ENCODE data around the gene PLEKHM3.

The PLEKHM3 gene

GRCh38 chr2:207991944-207992343 is 33.4 kb downstream of the PLEKHM3 start:
- DNase-seq: no peak

- no peak for DNase-seq
Measured at GRCh38 chr2:207990784-207991183, 34.5 kb downstream of the PLEKHM3 start.

- DNase-seq: no peak
Measured at GRCh38 chr2:207988975-207989374, 36.4 kb downstream of the PLEKHM3 start.

DNA sequence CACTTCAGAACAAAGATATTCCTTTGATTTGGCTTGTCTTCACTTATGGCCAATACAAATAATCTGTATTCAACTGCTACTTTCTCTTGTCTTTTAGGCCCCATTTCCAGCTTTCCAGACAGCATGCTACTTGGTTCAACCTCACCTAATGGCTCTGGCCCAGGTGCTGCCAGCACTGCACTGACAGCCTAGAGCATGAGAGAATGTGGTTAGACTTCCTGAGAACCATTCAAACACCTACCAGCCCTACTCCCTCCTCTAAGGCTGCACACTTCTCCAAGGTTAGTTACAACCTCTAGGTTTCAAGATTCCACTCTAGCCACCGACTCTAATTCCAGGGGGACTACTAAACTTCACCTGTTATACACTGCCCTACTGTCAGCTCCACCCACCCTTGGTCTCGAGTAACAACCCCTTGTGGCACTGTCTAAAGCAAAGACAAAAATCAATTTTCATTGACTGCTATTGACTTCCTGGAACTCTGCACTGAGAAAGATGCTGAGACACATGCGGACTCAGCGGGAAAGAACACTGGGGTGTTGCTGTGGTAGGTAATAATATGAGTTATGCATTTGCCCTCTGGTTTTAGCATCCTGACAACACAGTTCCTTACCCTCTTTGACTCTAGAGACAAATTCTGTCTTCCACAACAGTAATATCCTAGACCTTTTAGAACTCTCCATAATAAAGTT is 38.2 kb downstream of the PLEKHM3 start:
- DNase-seq: no peak

GRCh38 chr2:207984765-207985480 is 40.4 kb downstream of the PLEKHM3 start:
- DNase-seq: no peak

GRCh38 chr2:207983641-207984042 is 41.7 kb downstream of the PLEKHM3 start:
- DNase-seq: no peak

DNA sequence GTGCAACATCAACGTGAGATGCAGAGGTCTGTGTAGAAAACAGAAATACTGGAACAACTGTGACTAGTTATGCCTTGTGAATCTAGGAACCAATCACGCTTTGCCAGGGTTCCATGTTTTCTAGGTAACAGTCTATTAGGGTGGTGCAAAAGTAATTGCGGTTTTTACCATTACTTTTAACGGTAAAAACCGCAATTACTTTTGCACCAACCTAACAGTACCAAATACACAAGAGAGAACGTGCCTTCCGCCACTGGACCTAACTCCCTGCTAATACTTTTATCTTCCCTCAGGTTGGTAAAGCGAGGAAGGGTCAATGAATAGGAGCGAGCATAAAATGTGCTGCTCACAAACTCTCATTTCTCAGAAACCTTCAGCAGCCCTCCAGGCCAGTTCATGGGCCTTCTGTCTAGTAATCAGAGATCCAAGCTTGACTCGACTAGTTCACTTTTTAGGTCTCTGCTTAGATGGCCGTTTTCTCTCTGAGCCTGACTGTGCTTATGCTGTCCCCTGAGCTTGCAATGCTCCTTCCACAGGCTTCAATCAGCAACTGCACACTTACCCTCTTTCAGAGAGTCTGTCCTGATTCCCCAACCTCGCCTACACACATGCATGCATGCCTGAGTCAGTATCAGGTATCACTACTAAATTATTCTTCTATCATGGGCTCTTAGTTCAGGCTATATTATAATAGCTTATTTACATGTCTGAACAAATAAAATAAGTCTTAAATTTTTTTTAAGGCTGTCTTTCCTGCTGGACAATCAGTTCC is 47.0 kb downstream of the PLEKHM3 start:
- DNase-seq: no peak

- DNase-seq: no peak
Measured at GRCh38 chr2:207975921-207976320, 49.4 kb downstream of the PLEKHM3 start.

DNA sequence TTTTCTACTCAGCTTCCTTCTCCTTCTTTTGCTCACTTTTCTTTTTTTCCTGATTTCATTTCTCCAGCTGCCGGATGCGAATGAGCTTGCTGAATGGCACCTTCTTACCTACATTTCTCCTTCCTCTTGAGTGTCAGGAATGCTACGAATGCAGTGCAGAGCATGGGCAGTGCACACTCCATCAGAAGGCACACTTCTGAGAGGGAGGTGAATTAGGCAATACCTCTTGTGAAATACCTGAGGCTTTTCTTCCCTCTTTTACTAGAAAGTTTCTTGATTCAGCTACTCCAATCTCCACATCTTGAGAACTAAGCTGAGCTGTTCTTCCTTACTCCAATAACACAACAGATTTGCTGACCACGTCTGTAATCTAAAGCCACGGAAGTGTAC is 51.1 kb downstream of the PLEKHM3 start:
- DNase-seq: no peak

DNA sequence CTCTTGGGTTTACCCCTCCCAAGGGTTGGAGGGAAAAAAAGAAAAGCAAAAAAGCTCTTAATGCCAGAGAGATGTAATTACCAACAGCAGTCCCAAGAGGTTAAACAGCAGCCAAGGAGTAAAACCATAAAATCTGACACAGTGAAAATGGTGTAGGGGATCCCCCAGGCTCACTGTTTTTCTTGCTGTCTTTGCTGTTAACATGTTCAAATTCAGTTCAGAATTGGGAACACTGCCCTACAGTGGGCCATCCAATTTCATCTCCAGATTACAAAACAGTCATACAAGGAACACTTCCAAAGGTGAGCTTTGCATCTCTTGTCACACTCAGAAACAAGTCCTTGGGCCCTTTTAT is 54.5 kb downstream of the PLEKHM3 start:
- no peak for DNase-seq

DNA sequence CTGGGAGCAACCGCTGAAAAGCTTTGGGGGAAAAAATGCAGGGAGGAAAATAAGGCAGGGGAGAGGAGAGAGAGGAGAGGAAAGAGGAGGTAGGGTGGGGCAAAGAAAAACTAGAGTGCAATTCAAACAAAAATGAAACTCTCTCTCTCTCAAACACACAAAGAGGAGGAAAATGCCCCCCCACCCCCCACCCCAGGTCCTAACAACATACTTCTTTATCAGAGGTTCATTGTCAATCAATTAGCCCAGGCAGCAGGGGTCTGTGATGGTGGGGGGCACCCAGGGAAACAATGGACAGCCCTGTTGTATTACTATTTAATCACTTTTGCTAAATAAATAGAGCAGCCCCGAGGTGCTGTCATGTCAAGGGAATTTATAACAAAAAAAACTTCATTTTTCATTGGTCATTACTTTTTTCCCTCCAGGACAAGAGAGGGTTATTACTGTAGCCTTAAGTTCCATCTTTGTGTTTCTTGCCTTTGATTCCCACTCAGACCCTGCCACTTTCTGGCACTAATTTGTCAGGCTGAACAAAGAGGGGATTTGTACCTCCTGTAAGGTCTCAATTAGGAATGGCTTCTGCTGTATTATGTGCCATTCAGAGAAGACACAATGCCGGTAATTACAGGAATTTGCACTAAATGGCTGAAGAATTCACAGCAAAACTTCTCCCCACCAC is 55.0 kb downstream of the PLEKHM3 start:
- DNase-seq: no peak

GRCh38 chr2:207969249-207969648 is 56.1 kb downstream of the PLEKHM3 start:
- no peak for DNase-seq

DNA sequence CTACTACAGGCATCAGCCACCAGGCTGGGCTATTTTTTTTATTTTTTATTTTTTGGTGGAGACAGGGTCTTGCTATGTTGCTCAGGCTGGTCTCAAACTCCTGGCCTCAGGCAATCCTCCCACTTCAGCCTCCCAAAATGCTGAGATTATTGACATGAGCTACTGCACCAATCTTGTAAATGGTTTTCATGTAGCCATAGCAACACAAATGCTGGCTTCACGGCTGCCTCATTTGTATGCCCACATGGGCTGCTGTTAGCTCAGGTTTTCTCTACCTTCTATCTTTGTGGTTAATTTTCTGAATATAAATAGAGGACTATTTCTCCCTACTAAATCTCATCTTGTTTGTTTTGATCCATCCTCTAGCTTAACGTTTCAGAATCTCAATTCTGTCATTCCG is 58.2 kb downstream of the PLEKHM3 start:
- no peak for DNase-seq

DNA sequence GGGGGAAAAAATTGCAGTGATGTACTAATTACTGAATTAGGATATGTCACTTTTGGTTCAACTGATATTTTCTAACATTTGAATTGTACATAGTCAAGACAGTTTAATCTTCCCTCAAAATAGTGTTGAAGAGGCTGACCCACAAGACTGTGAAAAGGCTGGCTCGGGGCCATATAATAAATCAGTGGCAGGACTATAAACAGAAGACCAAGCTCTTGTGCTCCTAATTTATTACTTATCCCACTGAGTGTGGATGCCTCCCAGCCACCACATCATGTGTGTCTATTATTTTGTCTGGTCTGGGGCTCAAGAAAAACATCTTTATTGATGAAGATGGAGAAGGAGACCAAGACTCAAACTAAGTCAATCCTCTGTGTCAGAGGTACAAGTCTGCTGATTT is 64.4 kb downstream of the PLEKHM3 start:
- no peak for DNase-seq

DNA sequence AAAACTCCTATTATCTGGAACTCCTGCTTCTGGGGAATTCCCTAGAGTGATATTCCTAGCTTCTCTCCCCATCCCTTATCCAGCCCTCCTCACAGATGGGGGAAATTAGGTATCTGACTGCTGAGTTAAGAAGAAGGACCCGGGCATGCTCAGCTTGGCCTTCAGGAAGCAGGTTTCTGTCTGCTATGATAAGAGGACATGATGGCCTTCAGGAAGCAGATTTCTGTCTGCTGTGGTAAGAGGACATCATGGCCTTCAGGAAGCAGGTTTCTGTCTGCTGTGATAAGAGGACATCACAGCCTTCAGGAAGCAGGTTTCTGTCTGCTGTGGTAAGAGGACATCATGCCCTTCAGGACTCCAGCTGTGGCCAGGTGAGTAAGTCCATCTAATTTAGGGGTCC is 65.2 kb downstream of the PLEKHM3 start:
- no peak for DNase-seq

DNA sequence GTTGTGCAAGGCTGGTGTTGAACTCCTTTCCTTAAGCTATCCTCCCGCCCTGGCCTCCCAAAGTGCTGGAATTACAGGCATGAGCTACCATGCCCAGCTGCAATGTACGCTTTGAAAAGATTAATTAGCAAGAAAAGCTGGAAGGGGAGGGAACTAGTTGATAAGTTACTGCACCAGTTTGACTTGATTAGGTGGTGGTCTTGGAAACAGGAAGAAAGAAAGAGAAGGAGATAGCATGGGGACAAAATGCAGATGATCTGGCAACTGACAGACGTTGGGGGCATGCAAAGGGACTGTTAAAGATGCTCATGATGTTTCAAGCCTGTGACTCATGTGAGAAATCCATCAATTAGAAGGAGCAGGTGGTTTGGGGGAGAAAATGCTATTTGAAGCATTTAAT is 68.6 kb downstream of the PLEKHM3 start:
- no peak for DNase-seq

GRCh38 chr2:207955456-207955855 is 69.9 kb downstream of the PLEKHM3 start:
- no peak for DNase-seq

- no peak for DNase-seq
Measured at GRCh38 chr2:207953354-207953753, 72.0 kb downstream of the PLEKHM3 start.

GRCh38 chr2:207952564-207953345 is 72.6 kb downstream of the PLEKHM3 start:
- no peak for DNase-seq

DNA sequence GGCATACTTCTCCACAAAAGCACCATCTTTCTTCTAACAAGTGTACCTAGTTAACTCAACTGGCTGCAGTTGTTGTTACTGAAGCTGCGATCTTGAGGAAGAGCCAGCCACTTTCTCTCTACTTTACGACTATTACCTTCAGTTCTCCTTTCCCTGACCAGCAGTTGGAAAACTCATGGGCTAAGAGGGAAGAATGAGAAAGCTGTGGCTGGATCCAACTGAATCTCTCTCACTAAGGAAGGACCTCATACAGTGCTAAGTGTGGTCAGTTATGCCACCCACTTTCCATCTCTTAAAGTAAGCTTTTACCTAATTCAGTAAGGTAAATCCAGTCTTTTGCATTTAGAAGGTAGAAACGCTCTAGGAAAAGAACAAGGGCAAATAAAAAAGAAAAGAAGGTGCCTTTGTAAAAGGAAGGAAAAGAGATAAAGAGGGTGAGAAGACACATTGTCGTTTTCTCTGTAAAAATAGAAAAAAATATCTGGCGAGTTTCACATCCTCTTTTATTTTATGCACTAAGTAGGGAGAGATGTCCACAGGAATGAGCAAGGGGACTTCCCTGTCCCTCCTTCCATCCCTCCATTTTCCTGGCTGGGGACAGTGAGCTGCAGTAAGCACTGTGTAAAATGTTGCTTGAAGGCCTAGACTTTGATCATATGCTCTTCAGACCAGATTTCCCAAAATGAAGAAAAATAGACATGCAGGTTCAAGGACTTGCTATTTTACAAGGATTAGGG is 73.4 kb downstream of the PLEKHM3 start:
- no peak for DNase-seq

DNA sequence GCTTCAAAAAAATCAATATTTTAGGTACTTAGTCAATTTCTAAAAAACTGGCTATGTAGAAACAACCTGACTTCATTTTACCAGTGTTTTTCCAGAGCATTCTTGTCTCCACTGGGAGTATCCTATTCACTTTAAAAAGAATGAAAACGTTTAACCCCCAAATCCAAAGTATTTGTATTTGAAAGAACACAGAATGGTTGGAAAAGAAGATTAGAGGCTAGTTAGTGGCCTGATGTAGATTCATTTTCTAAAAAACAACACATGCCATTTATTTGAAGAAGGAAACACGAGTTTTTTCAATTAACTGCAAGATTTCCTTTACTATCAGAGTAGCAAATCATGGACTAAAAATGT is 74.6 kb downstream of the PLEKHM3 start:
- no peak for DNase-seq

Data from activated CD4-positive, alpha-beta T cell treated with anti-CD3 and anti-CD28 coated beads, Interleukin-2, amount 50 U/mL, for 16 hours (primary cell).